Measurements from ENCODE around the gene RTRAF. TPM values are rescaled to one million over a fixed set of nuclear protein-coding genes. Genes with fewer than 3 reads are reported as not detected.

Gene RTRAF
- total RNA-seq = 122 and 223 TPM in 2 replicates

DNA sequence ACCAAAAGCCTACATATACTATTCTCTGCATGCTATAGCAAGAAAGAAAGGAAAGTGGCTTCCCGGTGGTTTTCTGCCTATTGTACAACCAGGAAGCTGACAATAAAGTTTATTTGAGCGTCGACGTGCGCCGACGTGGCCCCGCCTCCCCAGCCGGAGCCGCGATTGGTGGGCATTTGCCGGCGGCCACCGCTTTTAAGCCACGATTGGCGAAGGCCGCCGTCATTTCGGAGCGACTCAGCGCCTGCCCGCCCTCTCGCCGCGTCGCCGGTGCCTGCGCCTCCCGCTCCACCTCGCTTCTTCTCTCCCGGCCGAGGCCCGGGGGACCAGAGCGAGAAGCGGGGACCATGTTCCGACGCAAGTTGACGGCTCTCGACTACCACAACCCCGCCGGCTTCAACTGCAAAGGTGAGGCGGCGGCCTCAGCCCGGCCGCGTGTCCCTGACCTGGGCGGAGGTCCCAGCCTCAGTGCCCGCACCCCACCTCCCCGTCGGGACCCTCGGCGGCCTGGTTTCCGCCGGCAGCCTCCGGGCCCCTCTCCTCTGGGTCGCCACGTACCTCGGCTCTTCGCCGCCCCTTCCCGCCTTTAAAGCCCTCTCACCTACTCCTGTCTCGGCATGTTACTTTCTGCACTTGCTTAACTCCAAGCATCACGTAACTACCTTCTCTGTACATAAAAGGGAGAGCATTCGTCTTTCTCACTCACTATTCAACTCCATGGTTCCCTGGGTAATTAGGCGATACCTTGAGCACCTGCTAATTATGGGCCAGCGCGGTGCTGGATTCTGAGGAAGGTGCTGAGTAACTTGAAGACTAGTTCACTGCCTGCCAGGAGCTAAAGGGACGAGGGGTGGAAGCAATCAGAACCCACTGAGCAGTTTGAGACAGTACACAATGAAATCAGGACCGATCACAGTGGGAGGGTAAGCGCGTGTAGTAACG, at the start of gene RTRAF:
RTRAF (plus strand) TSS at position 254 of the 942 bp plus-strand sequence; CDS start at position 348, 94 bp downstream.
- peak; percentile 85 to 96 for DNase-seq (ENCODE audit: low read depth in 2 of 2)

DNA sequence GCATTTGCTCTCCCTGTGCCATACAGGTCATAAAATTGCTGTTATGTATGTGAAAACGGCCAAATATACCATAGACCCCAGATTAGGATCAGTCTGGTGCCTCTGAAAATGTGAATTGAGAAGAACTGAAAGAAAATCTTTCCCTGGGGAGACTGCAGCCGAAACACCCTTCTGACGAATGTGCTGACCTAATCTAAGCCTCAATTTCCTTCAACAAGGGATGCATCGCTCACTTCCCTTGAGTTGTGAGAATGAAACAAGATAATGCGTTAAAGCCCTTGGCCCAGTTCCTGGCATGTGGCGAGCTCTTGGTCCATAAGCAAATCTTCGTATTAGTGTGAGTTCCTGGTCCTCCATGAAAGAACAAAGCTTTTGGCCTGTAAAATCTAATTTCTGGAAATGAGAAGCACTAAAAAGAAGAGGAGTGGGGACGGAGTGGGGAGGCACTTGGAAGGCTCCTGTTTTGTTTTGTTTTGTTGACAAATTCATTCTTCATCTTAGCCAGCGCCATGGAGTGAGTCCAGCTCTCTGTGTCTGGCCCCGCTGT, 49.5 kb upstream of the RTRAF start:
- DNase-seq (ENCODE audit: low read depth in 2 of 2) = no peak

DNA sequence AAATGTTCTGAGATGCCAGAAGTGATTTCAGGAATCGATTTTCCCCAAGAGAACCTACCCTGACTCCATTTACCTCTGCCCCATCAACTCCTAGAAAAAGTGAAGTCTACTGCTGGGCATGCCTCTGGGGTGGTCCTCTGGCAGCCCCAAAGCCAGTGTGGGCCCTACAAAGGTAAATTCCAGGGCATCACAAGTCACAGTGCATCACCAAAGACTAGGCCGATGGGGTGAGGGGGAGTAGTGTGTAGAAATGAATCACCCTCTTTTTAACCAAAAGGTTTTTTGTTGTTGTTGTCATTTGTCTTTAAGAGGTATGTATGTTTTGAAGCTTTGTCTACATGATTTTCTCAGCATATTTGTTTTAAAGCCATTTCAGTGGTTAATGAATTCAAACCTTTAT, 46.4 kb upstream of the RTRAF start:
- DNase-seq (ENCODE audit: low read depth in 2 of 2) = no peak

DNA sequence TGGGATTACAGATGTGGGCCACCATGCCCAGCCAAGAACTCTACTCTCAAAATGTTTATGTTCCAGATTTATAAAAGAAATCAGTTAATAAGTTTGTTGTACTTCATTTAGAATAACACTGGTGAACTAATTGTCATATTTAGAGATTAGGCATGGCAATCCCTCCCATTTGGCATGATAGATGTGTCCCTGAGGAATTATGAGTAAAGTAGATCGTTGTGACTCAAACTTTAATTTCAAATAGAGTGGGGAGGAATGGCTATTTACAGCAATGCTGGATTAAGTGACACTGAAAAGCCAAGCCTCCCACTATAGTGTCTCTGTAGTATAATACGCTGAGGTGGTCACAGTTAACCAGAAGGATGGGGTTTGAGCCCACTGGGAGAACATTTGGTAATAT, 39.3 kb upstream of the RTRAF start:
- no peak for DNase-seq (ENCODE audit: low read depth in 2 of 2)

DNA sequence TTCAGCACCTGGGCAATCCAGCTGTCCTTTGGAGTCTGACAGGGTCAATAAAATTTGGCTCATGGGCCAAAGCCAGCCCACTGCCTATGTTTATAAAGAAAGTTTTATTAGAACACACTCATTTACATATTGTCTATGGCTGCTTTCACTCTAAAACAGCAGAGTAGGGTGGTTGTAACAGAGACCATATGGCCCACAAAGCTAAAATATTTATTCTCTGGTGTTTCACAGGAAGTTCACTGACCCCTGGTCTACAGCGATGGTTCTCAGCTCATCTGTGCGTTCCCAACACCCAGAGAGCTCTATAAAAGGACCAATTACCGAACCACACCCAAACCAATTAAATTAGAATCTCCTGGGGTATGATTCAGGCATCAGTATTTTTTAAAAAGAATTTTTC, 37.7 kb upstream of the RTRAF start:
- DNase-seq (ENCODE audit: low read depth in 2 of 2) = no peak

DNA sequence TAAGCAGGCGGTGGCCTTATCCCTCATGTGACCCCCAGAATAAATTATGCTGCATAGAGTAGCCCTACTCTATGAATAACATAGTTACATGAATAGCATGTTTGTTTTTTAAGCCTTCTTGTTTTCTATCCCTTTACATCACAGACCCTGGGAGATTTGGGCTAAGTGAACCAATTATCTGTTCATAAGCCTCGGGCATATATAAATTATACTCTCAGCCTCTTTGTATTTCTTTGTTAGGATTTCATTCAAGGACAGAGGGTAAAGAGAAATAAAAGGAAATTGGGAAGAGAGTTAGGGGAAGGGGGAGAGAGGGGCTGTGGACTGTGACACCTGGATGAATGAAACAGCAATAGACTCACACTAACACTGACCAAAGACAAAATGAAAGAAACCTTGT, 35.3 kb upstream of the RTRAF start:
- no peak for DNase-seq (ENCODE audit: low read depth in 2 of 2)

DNA sequence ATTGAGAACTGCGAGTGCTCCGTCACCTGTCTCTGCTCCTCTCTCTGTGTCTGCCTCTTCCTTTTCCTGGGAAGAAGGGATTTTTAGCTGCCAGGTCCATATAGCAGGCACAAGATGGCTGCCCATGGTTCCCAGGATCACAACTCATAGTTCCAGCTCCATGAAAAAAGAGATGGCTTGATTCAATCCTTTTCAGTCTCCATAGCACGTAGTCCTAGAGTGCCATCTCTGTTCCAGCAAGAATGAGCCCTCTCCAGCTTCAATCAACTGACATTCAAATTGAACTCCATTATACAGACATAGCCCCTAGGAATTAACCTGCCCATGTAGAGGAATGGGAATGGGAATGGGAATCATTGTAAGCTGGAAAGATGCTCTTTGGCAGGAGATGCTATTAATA, 34.7 kb upstream of the RTRAF start:
- DNase-seq (ENCODE audit: low read depth in 2 of 2) = no peak

DNA sequence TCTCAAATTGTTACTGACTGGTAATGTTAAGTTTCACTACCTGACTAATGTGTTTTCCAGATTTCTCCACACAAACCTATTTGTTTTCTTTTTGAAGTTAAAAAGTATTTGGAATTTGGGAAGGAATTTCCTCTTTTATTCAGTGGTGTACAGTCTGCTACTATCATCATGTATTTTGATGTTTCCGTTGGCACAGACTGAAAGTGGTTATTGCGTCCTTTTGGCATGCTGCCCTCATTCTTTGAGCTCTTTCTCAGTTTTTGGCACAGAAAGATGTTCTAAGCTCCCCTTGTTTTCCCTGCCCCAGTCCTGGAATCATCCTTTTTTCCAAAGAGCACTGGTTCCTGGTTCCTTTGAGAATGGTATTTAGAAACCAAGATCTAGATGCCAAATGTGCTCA, 31.4 kb upstream of the RTRAF start:
- peak; percentile 80 to 82 for DNase-seq (ENCODE audit: low read depth in 2 of 2)

DNA sequence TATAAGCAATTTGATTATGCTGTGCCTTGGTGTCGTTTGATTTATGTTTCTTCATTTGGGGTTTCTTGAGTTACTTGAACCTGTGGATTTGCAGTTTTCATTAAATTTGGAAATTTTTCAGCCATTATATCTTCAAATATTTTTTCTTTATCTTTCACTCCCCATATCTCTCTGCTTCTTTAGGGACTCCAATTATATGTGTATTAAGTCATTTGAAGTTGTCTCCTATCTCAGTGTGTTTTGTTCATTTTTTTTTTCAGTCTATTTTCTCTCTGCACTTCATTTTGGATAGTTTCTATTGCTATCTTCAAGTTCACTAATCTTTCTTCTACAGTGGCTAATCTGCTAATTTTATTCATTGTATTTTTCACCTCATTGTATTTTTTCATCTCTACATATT, 29.4 kb upstream of the RTRAF start:
- no peak for DNase-seq (ENCODE audit: low read depth in 2 of 2)

DNA sequence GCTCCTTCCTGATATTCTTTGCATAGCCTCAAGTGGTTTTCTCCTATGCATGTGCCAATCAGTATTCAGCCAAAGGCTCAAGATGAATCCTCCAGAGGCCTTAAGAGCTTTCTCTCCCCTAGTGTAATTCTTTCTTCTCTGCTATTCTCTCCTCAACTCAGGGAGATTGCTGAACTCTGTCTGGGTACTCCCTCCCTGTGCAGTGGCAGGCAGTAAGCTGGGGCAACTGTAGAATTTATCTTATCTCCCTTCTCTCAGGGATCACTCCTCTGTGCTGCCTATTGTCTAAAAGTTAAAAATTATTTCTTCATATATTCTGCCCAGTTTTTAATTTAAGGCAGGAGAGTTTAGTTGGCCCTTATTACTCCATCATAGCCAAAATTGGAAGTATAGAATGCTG, 28.5 kb upstream of the RTRAF start:
- DNase-seq (ENCODE audit: low read depth in 2 of 2) = no peak

DNA sequence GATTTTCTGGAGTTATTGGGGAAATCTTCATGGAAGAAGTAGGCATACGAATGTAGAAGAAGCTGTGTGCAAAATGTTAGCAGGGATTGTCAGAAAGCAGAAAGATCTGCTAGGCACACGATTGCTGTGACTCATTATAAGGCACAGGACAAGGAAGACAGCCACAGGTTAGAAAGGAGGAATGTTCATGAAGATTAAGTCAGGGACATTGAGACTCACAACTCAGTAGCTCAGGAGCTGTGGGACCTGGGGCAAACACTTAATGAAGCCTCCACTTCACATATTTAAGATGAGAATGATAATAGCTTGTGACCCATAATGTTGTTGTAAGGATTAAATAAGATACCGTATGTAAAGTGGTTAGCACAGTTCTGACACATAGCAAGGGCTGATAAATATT, 26.6 kb upstream of the RTRAF start:
- DNase-seq (ENCODE audit: low read depth in 2 of 2) = no peak

DNA sequence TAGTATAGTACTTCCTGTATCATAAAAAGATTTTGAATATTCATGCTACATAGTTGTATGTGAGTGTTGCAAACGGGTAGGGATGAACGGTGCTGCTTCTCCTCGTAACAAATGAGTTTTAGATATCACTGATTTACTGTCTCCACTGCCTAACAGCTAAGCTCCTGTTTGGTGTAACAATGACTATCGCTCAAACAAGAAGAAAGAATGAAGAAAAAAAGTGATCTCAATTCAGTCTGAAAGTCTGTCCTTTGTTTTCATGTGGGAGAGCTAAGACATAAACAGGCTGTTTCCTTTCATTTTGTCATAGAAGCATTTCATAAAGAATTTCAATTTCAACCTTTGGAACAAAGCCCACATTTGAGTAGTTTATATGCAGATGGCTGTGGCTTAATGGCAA, 26.1 kb upstream of the RTRAF start:
- peak in 1 of 2 donors; percentile 49 for DNase-seq (ENCODE audit: low read depth in 2 of 2)

DNA sequence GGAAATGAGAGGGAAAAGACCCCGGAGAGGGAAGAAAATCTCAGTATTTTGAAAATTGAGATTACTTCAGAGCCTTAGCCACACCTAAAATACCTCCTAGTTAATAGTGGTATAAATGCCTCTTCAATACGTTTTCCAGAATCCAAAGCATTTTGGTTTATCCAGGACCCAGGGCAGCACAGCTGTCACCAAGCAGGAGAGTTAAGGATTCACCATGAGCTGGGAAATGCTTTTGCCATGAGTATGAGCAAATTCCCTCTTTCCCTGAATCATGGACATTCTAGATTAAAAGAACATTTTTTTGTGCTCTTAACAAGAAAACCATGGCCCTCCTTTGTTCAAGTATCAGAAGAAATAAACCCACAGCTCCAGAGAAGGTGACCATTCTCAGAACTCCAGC, 21.8 kb upstream of the RTRAF start:
- DNase-seq (ENCODE audit: low read depth in 2 of 2) = no peak

DNA sequence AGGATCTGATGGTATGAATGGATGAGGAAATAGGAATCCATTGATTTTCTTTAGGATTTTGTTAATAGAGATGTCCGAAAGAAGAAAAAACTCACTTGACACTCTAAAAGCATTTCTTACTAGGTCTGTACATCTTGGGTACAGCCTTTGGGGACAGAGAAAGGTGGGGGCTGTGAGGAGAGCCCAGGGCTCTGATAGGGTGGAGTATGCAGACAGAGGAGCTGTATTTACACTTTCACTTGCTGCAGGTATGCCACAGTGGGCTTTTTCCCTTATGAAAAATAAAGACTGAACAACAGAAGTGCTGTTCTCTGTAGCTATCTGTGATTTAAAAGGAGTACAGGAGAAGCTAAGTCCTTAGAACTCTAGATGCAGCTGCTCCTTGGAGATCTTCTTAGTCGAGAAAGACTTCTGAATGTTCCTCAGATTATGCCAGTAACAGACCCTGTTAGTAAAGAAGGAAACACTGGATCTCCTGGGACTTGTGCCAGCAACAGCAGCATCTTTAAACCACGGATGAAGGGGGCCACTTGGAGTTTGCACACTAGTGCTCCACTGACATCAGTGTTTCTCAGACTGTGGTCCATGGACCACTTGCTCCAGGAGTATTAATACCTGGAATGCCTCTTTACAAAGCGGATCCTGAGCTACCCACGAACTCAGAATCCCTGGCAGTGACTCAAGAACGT, 19.4 kb upstream of the RTRAF start:
- no peak for DNase-seq (ENCODE audit: low read depth in 2 of 2)

DNA sequence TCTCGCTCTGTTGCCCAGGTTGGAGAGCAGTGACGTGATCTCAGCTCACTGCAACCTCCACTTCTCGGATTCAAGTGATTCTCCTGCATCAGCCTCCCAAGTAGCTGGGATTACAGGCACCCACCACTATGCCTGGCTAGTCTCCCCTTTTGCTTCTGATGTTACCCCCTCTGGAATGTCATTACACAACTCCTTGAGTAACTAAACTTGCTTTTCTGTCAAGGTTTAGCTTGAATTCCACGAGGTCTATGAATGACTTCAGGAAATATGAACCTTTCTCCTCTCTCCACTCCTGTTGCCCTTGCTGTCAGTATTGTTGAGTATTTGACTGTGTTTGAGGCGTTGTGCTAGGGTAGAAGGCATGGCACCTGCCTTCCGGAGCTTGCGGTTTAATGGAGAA, 16.8 kb upstream of the RTRAF start:
- no peak for DNase-seq (ENCODE audit: low read depth in 2 of 2)

DNA sequence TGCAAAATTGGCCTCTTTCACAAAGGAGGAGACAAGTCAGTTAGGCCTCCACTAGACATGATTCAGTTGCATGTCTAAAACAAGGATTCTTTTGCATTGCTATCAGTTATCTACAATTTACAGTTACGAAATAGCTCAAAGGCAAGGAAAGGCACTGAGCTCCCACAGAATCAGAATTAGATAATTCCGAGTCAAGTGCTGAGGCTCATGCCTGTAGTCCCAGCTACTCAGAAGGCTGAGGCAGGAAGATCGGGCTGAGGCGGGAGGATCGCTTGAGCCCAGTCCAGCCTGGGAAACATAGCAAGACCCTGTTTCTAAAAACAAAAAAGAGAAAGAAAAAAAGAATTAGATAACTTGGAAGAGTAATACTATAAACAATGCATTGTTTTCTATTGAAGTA, 12.3 kb upstream of the RTRAF start:
- DNase-seq (ENCODE audit: low read depth in 2 of 2) = no peak

DNA sequence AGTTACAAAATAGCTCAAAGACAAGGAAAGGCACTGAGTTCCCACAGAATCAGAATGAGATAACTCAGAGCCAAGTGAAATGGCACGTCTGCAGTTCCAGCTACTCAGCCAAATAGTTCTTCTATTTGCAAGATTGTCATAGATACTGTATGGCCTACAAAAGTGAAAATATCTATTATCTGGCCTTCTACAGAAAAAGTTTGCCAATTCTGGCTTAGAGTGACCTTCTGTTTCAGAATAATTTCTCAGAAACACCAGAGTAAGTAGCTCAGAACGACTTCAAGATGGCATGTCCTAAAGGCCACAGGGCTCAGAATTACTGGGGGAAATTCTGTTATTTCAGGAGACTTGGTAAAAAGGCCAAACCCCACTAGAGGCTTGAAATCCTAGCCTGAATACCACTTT, 10.7 kb upstream of the RTRAF start:
- DNase-seq (ENCODE audit: low read depth in 2 of 2) = no peak

DNA sequence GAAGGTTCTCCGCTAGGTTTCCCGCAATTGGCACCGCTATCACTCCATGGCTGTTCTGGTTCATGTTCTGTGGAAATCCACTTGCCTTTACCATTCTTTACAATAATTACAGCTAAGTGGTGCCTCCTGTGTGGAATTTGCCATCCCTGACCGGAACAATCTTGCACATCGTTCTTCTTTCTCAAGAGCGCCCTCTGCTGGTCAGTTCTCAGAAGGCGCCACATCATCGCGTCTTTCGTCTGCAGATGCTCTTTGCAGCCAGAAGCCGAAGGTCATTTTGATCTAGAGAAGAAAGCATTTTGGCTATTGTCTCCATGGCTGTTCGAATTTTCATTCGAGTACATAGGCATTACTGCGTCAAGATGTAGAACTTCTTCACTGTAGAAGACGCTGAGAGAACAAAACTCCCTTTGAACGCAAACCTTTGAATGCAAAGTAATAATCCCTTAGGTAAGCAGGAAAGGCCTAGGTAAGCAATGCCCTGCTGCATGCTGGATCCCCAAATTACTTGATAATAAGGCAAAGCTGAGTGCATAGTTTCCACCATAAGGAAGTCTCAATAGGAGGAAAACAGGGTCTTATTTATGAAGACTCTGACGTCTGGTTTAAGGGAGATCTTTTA, 10.1 kb upstream of the RTRAF start:
- DNase-seq (ENCODE audit: low read depth in 2 of 2) = peak; percentile 57 to 81

DNA sequence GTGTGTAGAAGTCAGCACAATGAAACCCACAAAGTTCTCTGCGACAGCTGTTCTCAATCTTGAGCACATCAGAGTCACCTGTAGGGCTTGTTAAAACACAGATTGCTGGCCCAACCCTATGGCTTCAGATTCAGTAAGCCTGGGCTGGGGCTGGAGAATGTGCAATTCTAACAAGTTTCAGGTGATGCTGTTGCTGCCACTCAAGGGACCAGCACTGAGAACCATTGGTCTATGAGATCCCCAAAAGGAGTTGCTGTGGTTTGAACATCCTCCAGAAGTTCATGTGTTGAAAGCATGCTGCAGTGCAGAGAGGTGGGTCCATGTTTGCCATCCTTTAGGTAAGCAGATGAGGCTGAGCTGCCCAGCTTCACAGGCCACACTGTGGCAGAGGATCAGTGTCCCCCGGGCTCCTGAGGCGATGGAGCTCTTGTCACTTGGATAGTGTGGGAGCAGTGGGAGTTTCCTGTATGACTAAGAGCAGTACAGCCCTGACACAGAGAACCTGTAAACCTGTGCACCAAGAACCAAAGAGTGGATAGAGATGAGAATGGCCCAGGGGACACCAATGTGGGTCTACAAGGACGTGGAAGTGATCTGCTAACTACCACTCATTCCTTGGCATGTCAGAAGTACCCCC, 8.0 kb upstream of the RTRAF start:
- DNase-seq (ENCODE audit: low read depth in 2 of 2) = no peak

DNA sequence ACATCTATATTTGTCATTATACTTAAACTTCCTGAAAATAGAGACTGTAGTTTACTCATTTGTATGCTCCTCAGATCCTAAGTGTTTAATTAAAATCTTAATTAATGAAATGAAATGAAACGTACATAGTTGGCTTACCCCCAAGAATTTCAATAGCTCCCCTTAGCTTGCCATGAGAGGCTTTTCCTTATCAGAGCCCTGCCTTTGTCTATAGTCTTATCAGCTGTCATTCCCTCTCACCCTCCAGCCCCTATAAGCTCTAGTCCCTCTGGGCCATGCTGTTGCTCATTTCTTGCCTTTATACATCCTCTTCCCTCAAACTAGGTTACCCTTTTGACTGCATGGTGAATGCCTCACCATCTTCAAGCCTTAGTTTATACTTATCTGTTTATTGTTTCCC, 1.1 kb upstream of the RTRAF start:
- DNase-seq (ENCODE audit: low read depth in 2 of 2) = no peak

DNA sequence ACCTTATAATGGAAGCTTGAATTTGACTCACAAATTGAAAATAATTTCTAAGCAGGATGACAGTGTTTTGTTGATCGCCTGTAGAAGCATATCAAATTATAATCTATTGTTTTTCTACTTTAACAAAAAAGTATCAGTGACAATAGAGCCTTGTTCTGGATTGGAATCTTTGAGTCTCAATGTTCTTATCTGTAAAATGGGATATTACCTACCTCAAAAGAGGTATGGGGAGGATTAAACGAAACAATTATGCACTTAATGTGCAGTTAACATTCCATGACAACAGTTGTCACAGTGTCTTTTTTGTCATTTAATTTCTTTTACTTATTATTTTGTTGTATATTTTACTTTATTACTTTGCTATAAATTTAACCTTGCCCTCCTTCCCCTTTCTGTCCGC, 1.1 kb downstream of the RTRAF start:
- DNase-seq (ENCODE audit: low read depth in 2 of 2) = no peak
